ENCODE measurements around the gene RBP7.
"Not testable (repeated sequence)": the region's sequence is repeated elsewhere in the genome, so short reads cannot be mapped to it uniquely, and the experiment has no call there.

Gene RBP7

DNA sequence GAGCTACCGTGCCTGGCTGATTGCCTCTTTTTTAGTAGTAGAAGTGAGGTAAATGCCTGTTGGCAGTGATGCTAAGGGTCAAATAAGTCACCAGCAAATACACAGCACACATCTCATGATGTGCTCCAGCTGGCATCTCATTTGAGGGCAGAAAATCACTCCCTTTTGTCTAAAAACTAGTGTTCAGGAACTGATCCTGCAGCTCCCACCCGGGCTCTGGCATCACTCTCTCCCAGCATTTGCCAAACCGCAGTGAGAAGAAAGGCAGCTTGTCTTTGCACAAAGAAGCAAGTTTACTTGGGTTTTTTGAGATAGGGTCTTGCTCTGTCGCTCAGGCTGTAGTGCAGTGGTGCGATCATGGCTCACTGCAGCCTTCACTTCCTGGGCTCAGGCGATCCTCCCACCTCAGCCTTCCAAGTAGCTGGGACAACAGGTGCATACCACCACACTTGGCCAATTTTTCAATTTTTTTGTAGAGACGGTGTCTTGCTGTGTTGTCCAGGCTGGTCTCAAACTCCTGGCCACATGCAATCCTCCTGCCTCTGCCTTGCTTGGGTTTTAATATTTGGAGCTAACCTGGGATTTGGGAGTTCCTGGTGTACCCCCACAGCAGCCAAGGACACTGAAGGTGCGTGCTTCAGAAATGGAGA, 4.1 kb downstream of the RBP7 start:
- DNase-seq (ENCODE audit: low read depth, low spot score), result no peak
- H3K9me3 ChIP-seq (ENCODE audit: control insufficient read depth, insufficient read depth, low read length), result no peaks in the 10 kb centered on the region
- no CpG with 5 or more reads among the region's 8 CpGs for WGBS (ENCODE audit: insufficient coverage, insufficient read length)

DNA sequence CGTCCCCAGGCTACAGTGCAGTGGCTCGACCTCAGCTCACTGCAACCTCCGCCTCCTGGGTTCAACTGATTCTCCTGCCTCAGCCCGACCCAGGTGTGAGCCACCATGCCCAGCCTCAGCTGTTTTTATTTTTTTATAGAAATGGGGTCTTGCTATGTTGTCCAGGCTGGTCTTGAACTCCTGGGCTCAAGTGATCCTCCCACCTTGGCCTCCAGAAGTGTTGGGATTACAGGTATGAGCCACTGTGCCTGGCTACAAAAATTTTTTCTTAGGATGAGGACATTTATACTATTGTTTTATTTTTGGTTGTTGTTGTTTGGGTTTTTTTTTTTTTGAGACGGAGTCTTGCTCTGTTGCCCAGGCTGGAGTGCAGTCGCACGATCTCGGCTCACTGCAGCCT, 8.2 kb downstream of the RBP7 start:
- DNase-seq (ENCODE audit: low read depth, low spot score); H3K27me3 ChIP-seq (ENCODE audit: control insufficient read depth, insufficient read depth, low read length); H3K4me3 ChIP-seq (ENCODE audit: low read length); H3K4me1 ChIP-seq (ENCODE audit: control insufficient read depth, insufficient read depth, low read length); H3K9me3 ChIP-seq (ENCODE audit: control insufficient read depth, insufficient read depth, low read length); H3K27ac ChIP-seq (ENCODE audit: low read length); H3K36me3 ChIP-seq (ENCODE audit: control insufficient read depth, insufficient read depth, low read length): not testable (repeated sequence)
- WGBS (ENCODE audit: insufficient coverage, insufficient read length), result no CpG with 5 or more reads among the region's 8 CpGs

More for the DNA sequence above, 4.1 kb downstream of the RBP7 start:
- no peaks in the 10 kb centered on the region for H3K36me3 ChIP-seq (ENCODE audit: control insufficient read depth, insufficient read depth, low read length)
- no peak overlapping the region for H3K27ac ChIP-seq (ENCODE audit: low read length)
- H3K4me1 ChIP-seq (ENCODE audit: control insufficient read depth, insufficient read depth, low read length), result no peaks in the 10 kb centered on the region; the same call in 1 of the 2 replicates
- H3K4me3 ChIP-seq (ENCODE audit: low read length), result no peak overlapping the region
- peaks cover 14% of the 10 kb centered on the region for H3K27me3 ChIP-seq (ENCODE audit: control insufficient read depth, insufficient read depth, low read length)

- H3K4me3 ChIP-seq (ENCODE audit: low read length), result no peak overlapping the region
- DNase-seq (ENCODE audit: low read depth, low spot score), result no peak
- H3K27ac ChIP-seq (ENCODE audit: low read length), result no peak overlapping the region
- no peaks in the 10 kb centered on the region for H3K27me3 ChIP-seq (ENCODE audit: control insufficient read depth, insufficient read depth, low read length)
- no peaks in the 10 kb centered on the region for H3K9me3 ChIP-seq (ENCODE audit: control insufficient read depth, insufficient read depth, low read length)
- H3K4me1 ChIP-seq (ENCODE audit: control insufficient read depth, insufficient read depth, low read length), result no peaks in the 10 kb centered on the region; the same call in 1 of the 2 replicates
- no CpG with 5 or more reads among the region's 4 CpGs for WGBS (ENCODE audit: insufficient coverage, insufficient read length)
- H3K36me3 ChIP-seq (ENCODE audit: control insufficient read depth, insufficient read depth, low read length), result no peaks in the 10 kb centered on the region
These were observed 10.1 kb downstream of the RBP7 start for GRCh38 chr1:10007169-10007568.

DNA sequence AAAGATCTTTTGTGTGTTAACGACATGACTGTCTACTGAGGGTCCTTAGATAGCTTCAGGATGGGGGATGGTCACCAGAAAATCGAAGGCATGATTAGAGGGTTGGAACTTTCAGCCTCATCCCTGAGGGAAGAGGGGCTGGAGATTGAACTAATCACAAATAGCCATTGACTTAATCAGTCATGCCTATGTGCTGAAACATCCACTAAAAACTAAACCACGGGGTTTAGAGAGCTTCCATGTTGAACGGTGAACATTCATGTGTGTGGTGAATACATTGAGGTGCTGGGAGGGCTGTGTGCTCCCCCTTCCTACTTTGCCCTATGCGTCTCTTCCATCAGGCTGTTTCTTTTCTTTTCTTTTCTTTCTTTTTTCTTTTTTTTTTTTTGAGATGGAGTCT, 17.0 kb downstream of the RBP7 start:
- no peak for DNase-seq (ENCODE audit: low read depth, low spot score)
- WGBS (ENCODE audit: insufficient coverage, insufficient read length), result no CpG with 5 or more reads among the region's 5 CpGs

GRCh38 chr1:10019561-10019960, 22.5 kb downstream of the RBP7 start:
- Histone ChIP-seq H3K36me3 (ENCODE audit: control insufficient read depth, insufficient read depth, low read length) (no peaks in the 10 kb centered on the region), H3K4me3 (ENCODE audit: low read length) (no peak overlapping the region), H3K27ac (ENCODE audit: low read length) (no peak overlapping the region), H3K9me3 (ENCODE audit: control insufficient read depth, insufficient read depth, low read length) (no peaks in the 10 kb centered on the region), H3K27me3 (ENCODE audit: control insufficient read depth, insufficient read depth, low read length) (no peaks in the 10 kb centered on the region), H3K4me1 (ENCODE audit: control insufficient read depth, insufficient read depth, low read length) (no peaks in the 10 kb centered on the region)
- no peak for DNase-seq (ENCODE audit: low read depth, low spot score)

More for the DNA sequence above, 17.0 kb downstream of the RBP7 start:
- Histone ChIP-seq H3K9me3 (ENCODE audit: control insufficient read depth, insufficient read depth, low read length) (no peaks in the 10 kb centered on the region), H3K4me1 (ENCODE audit: control insufficient read depth, insufficient read depth, low read length) (no peaks in the 10 kb centered on the region), H3K36me3 (ENCODE audit: control insufficient read depth, insufficient read depth, low read length) (no peaks in the 10 kb centered on the region), H3K27me3 (ENCODE audit: control insufficient read depth, insufficient read depth, low read length) (no peaks in the 10 kb centered on the region), H3K4me3 (ENCODE audit: low read length) (no peak overlapping the region), H3K27ac (ENCODE audit: low read length) (no peak overlapping the region)

- Histone ChIP-seq H3K4me3 (ENCODE audit: low read length) (no peak overlapping the region), H3K27ac (ENCODE audit: low read length) (no peak overlapping the region), H3K36me3 (ENCODE audit: control insufficient read depth, insufficient read depth, low read length) (no peaks in the 10 kb centered on the region), H3K4me1 (ENCODE audit: control insufficient read depth, insufficient read depth, low read length) (no peaks in the 10 kb centered on the region), H3K9me3 (ENCODE audit: control insufficient read depth, insufficient read depth, low read length) (no peaks in the 10 kb centered on the region), H3K27me3 (ENCODE audit: control insufficient read depth, insufficient read depth, low read length) (no peaks in the 10 kb centered on the region)
- no CpG with 5 or more reads among the region's 3 CpGs for WGBS (ENCODE audit: insufficient coverage, insufficient read length)
- DNase-seq (ENCODE audit: low read depth, low spot score), result no peak
These were observed 23.1 kb downstream of the RBP7 start for GRCh38 chr1:10020086-10020485.

GRCh38 chr1:10020678-10021077, 23.6 kb downstream of the RBP7 start:
- H3K4me1 ChIP-seq (ENCODE audit: control insufficient read depth, insufficient read depth, low read length); H3K27me3 ChIP-seq (ENCODE audit: control insufficient read depth, insufficient read depth, low read length); DNase-seq (ENCODE audit: low read depth, low spot score); H3K4me3 ChIP-seq (ENCODE audit: low read length); H3K27ac ChIP-seq (ENCODE audit: low read length); H3K36me3 ChIP-seq (ENCODE audit: control insufficient read depth, insufficient read depth, low read length); H3K9me3 ChIP-seq (ENCODE audit: control insufficient read depth, insufficient read depth, low read length): not testable (repeated sequence)
- WGBS (ENCODE audit: insufficient coverage, insufficient read length), result no CpG with 5 or more reads among the region's 2 CpGs

- H3K27ac ChIP-seq (ENCODE audit: low read length); H3K4me3 ChIP-seq (ENCODE audit: low read length); H3K9me3 ChIP-seq (ENCODE audit: control insufficient read depth, insufficient read depth, low read length); H3K27me3 ChIP-seq (ENCODE audit: control insufficient read depth, insufficient read depth, low read length); H3K36me3 ChIP-seq (ENCODE audit: control insufficient read depth, insufficient read depth, low read length); DNase-seq (ENCODE audit: low read depth, low spot score); H3K4me1 ChIP-seq (ENCODE audit: control insufficient read depth, insufficient read depth, low read length): not testable (repeated sequence)
- WGBS (ENCODE audit: insufficient coverage, insufficient read length), result no CpG with 5 or more reads among the region's 4 CpGs
These were observed 25.0 kb downstream of the RBP7 start for GRCh38 chr1:10021992-10022391.

GRCh38 chr1:10022656-10023055, 25.6 kb downstream of the RBP7 start:
- Histone ChIP-seq H3K9me3 (ENCODE audit: control insufficient read depth, insufficient read depth, low read length) (no peaks in the 10 kb centered on the region), H3K4me3 (ENCODE audit: low read length) (no peak overlapping the region), H3K36me3 (ENCODE audit: control insufficient read depth, insufficient read depth, low read length) (no peaks in the 10 kb centered on the region), H3K27me3 (ENCODE audit: control insufficient read depth, insufficient read depth, low read length) (no peaks in the 10 kb centered on the region), H3K4me1 (ENCODE audit: control insufficient read depth, insufficient read depth, low read length) (no peaks in the 10 kb centered on the region), H3K27ac (ENCODE audit: low read length) (no peak overlapping the region)
- no CpG with 5 or more reads among the region's 7 CpGs for WGBS (ENCODE audit: insufficient coverage, insufficient read length)
- DNase-seq (ENCODE audit: low read depth, low spot score), result no peak

DNA sequence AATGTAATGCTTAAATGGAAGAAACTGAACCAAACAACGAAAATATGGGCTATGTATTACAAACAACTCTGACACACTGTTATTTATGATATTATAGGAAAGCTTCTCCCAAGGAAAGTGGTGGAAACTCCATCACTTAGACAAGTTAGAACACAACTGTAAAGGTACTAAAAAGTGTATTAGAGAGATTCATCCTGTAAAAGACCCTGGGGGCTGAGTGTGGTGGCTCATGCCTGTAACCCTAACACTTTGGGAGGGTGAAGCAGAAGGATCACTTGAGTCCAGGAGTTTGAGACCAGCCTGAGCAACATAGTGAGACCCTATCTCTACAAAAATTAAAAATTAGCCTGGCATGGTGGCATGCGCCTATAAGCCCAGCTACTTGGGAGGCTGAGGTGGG, 28.3 kb downstream of the RBP7 start:
- no peaks in the 10 kb centered on the region for H3K9me3 ChIP-seq (ENCODE audit: control insufficient read depth, insufficient read depth, low read length)
- no CpG with 5 or more reads among the region's 2 CpGs for WGBS (ENCODE audit: insufficient coverage, insufficient read length)
- H3K4me3 ChIP-seq (ENCODE audit: low read length), result no peak overlapping the region

GRCh38 chr1:10027027-10027426, 30.0 kb downstream of the RBP7 start:
- no peak for DNase-seq (ENCODE audit: low read depth, low spot score)
- Histone ChIP-seq H3K4me3 (ENCODE audit: low read length) (no peak overlapping the region), H3K27me3 (ENCODE audit: control insufficient read depth, insufficient read depth, low read length) (no peaks in the 10 kb centered on the region), H3K27ac (ENCODE audit: low read length) (no peak overlapping the region), H3K4me1 (ENCODE audit: control insufficient read depth, insufficient read depth, low read length) (no peaks in the 10 kb centered on the region), H3K9me3 (ENCODE audit: control insufficient read depth, insufficient read depth, low read length) (no peaks in the 10 kb centered on the region), H3K36me3 (ENCODE audit: control insufficient read depth, insufficient read depth, low read length) (no peaks in the 10 kb centered on the region)

More for the DNA sequence above, 28.3 kb downstream of the RBP7 start:
- no peak for DNase-seq (ENCODE audit: low read depth, low spot score)
- no peaks in the 10 kb centered on the region for H3K4me1 ChIP-seq (ENCODE audit: control insufficient read depth, insufficient read depth, low read length)
- no peaks in the 10 kb centered on the region for H3K27me3 ChIP-seq (ENCODE audit: control insufficient read depth, insufficient read depth, low read length)
- H3K27ac ChIP-seq (ENCODE audit: low read length), result no peak overlapping the region
- no peaks in the 10 kb centered on the region for H3K36me3 ChIP-seq (ENCODE audit: control insufficient read depth, insufficient read depth, low read length)
